ENCODE results near the gene ADRM1.

- TF ChIP-seq POLR2A (IDR thresholded peaks at IDR 0.05; ENCODE audit: low read depth, low read length) (no peak), TAF1 (IDR thresholded peaks at IDR 0.05; ENCODE audit: low read depth, low read length) (no peak), POLR2AphosphoS5 (IDR thresholded peaks at IDR 0.05; ENCODE audit: low read depth, low read length) (no peak), POU2F2 (IDR thresholded peaks at IDR 0.05; ENCODE audit: low read depth, low read length) (no peak), PAX5 (IDR thresholded peaks at IDR 0.05; ENCODE audit: insufficient read depth, low read length, severe bottlenecking) (no peak)
Measured at GRCh38 chr20:62269378-62269777, 33.4 kb upstream of the ADRM1 start.
